SK-N-SH (cell line): ENCODE measurements around the gene HIGD1B. TPM values are rescaled to one million over a fixed set of nuclear protein-coding genes. Genes with fewer than 3 reads are reported as not detected.
"Not testable (repeated sequence)": the region's sequence is repeated elsewhere in the genome, so short reads cannot be mapped to it uniquely, and the experiment has no call there.

Source experiments
- CTCF ChIA-PET: fragments of 300-600, 350-600 bp; formaldehyde crosslinking; extraction: SDS; loops from one replicate; lab custom pipeline; 2021; lab: Yijun Ruan, JAX
- POLR2A ChIA-PET: fragments of 350-600 bp; sonication (Branson Sonifier 250); formaldehyde crosslinking; extraction: SDS; loops from one replicate; lab custom pipeline; 2020; ENCODE audit warnings: antibody characterized with exemption, inconsistent platforms; lab: Yijun Ruan, JAX
- DNase-seq: peaks from one replicate; pipeline ENCODE4 v3.0.0; 2012
- H2AFZ ChIP-seq: fragments of 200-600 bp; sonication (generic); 2 replicates; pipeline ENCODE4 v1.8.1; 2016; ENCODE audit warnings: antibody characterized with exemption, mild to moderate bottlenecking, low read depth
- H3F3A ChIP-seq: fragments of 200-600 bp; sonication (generic); replicated peaks from 2 replicates; pipeline ENCODE3; 2016; ENCODE audit warnings: antibody characterized with exemption, mild to moderate bottlenecking; ENCODE audit not compliant: insufficient read depth
- H3K27ac ChIP-seq, 2 experiments: fragments of 200-500 bp in 1 of 2; fragments of 200-600 bp in 1 of 2; sonication (Bioruptor generic) in 1 of 2; sonication (generic), shearing (Covaris generic) in 1 of 2; 2 replicates each; pipeline versions ENCODE4 v1.5.1 to v1.6.1; 2014 to 2016; ENCODE audit warnings: low read depth in 2 of 2, inconsistent platforms in 1 of 2, low read length in 1 of 2, mild to moderate bottlenecking in 1 of 2, mixed read lengths in 1 of 2
- H3K27me3 ChIP-seq: fragments of 200-600 bp; sonication (generic), shearing (Covaris generic); 2 replicates; pipeline ENCODE4 v1.6.1; 2016; ENCODE audit warnings: mixed run types; ENCODE audit not compliant: insufficient read depth
- H3K36me3 ChIP-seq, 2 experiments: fragments of 200-500 bp in 1 of 2; fragments of 200-600 bp in 1 of 2; sonication (Bioruptor generic) in 1 of 2; sonication (generic) in 1 of 2; replicated peaks in 1 of 2; 2 replicates each; pipeline versions ENCODE3 to v1.5.1; 2014 to 2016; ENCODE audit warnings: low read length in 1 of 2, mild to moderate bottlenecking in 1 of 2; ENCODE audit not compliant: insufficient read depth in 2 of 2, control insufficient read depth in 1 of 2
- H3K4me1 ChIP-seq, 2 experiments: fragments of 200-500 bp in 1 of 2; fragments of 200-600 bp in 1 of 2; sonication (Bioruptor generic) in 1 of 2; sonication (generic), shearing (Covaris generic) in 1 of 2; 2 replicates each; pipeline versions ENCODE4 v1.5.1 to v1.6.1; 2014 to 2016; ENCODE audit warnings: low read depth in 1 of 2, low read length in 1 of 2, mixed run types in 1 of 2; ENCODE audit not compliant: insufficient read depth in 2 of 2, control insufficient read depth in 1 of 2
- H3K4me2 ChIP-seq: fragments of 200-600 bp; sonication (generic), shearing (Covaris generic); 2 replicates; pipeline ENCODE4 v1.6.1; 2017; ENCODE audit warnings: mixed run types
- H3K4me3 ChIP-seq, 2 experiments: fragments of 200-500 bp in 1 of 2; fragments of 200-600 bp in 1 of 2; sonication (Bioruptor generic) in 1 of 2; sonication (generic), shearing (Covaris generic) in 1 of 2; 2 replicates each; pipeline versions ENCODE4 v1.5.1 to v1.8.1; 2014 to 2016; ENCODE audit warnings: low read depth in 2 of 2, inconsistent platforms in 1 of 2, low read length in 1 of 2, mild to moderate bottlenecking in 1 of 2, mixed read lengths in 1 of 2, moderate library complexity in 1 of 2
- H3K79me2 ChIP-seq: fragments of 200-600 bp; sonication (generic); 2 replicates; pipeline ENCODE4 v1.8.1; 2017; ENCODE audit warnings: mild to moderate bottlenecking; ENCODE audit not compliant: insufficient read depth
- H3K9ac ChIP-seq: fragments of 200-600 bp; sonication (generic); 2 replicates; pipeline ENCODE4 v1.6.1; 2017; ENCODE audit warnings: mixed run types
- H3K9me2 ChIP-seq: fragments of 200-600 bp; sonication (generic); 2 replicates; pipeline ENCODE4 v1.6.1; 2017; ENCODE audit warnings: mixed run types
- H3K9me3 ChIP-seq: fragments of 200-600 bp; sonication (generic); 2 replicates; pipeline ENCODE4 v1.6.1; 2017; ENCODE audit warnings: mixed run types, mild to moderate bottlenecking, moderate library complexity
- H4K20me1 ChIP-seq: fragments of 200-600 bp; sonication (generic); 2 replicates; pipeline ENCODE4 v1.6.1; 2017; ENCODE audit warnings: mild to moderate bottlenecking, mixed run types; ENCODE audit not compliant: insufficient read depth
- FOSL2 ChIP-seq: IDR thresholded peaks from 2 replicates; pipeline ENCODE4 v1.4.0; 2012; ENCODE audit warnings: low read depth, mild to moderate bottlenecking, moderate library complexity, borderline replicate concordance
- FOXJ3 ChIP-seq: sonication (generic); formaldehyde crosslinking; IDR thresholded peaks from 2 replicates; pipeline ENCODE4 v1.5.1; 2020; ENCODE audit warnings: mild to moderate bottlenecking, missing genetic modification reagents
- GABPA ChIP-seq: IDR thresholded peaks from 2 replicates; pipeline ENCODE4 v1.4.0; 2012; ENCODE audit warnings: low read depth, mild to moderate bottlenecking
- NRF1 ChIP-seq: IDR thresholded peaks from 2 replicates; pipeline ENCODE4 v1.6.1; 2012; ENCODE audit warnings: low read depth, mild to moderate bottlenecking, low read length
- RAD21 ChIP-seq: IDR thresholded peaks from 2 replicates; pipeline ENCODE4 v1.6.1; 2012; ENCODE audit warnings: mild to moderate bottlenecking, low read length
- REST ChIP-seq: IDR thresholded peaks from 2 replicates; pipeline ENCODE4 v1.6.1; 2012; ENCODE audit warnings: mild to moderate bottlenecking, low read depth, low read length, moderate library complexity
- RXRA ChIP-seq: IDR thresholded peaks from 2 replicates; pipeline ENCODE4 v1.4.0; 2012; ENCODE audit warnings: low read depth, mild to moderate bottlenecking, borderline replicate concordance
- ZBTB33 ChIP-seq: IDR thresholded peaks from 2 replicates; pipeline ENCODE4 v1.4.0; 2012; ENCODE audit warnings: low read depth, borderline replicate concordance
- WGBS: methylation state at CpG from one replicate; pipeline ENCODE4 v1.1.6; 2017; ENCODE audit warnings: low lambda C conversion rate; 5-methylcytosine and 5-hydroxymethylcytosine counted together
- polyA plus RNA-seq, 3 experiments: library from polyadenylated mRNA; depleted of rRNA; stranded (reverse); fragments of >200 nt; gene quantifications; 2 replicates each; pipeline ENCODE4 v1.2.3, GENCODE V29; 2012
- TF ChIP-seq, protein P1 (sequence below): fragments of 200-600 bp; sonication (generic); IDR thresholded peaks from 2 replicates; pipeline ENCODE4 v1.6.1; 2017; ENCODE audit warnings: antibody characterized with exemption, mild to moderate bottlenecking, moderate library complexity
- TF ChIP-seq, protein P2 (sequence below): IDR thresholded peaks from 2 replicates; pipeline ENCODE4; 2012

Gene HIGD1B
- polyA plus RNA-seq, 1 of the 3 experiments (the other 2 are of a cell fraction), result not detected

- no peaks in the 10 kb centered on the region for H3K9me3 ChIP-seq
- WGBS, result 89% methylated on average over 4 of the region's 4 CpGs
- no peaks in the 10 kb centered on the region for H3K36me3 ChIP-seq
- CTCF ChIA-PET, result interaction anchor here (1.0 kb wide), 1 partner anchor 9 kb away, joined by 3 read pairs; no protein-coding TSS in a partner anchor
- no peak for DNase-seq
- peaks cover 0 to 17% of the 10 kb centered on the region in 2 experiments; a peak in 3 of 4 replicates for H3K4me1 ChIP-seq
- H3K79me2 ChIP-seq, result peaks cover 100% of the 10 kb centered on the region
- POLR2A ChIA-PET, result no interaction called here
- peaks cover 29% of the 10 kb centered on the region for H4K20me1 ChIP-seq
- peaks cover 32% of the 10 kb centered on the region for H3F3A ChIP-seq
- H3K27me3 ChIP-seq, result no peaks in the 10 kb centered on the region
- TF ChIP-seq RXRA, result no peak
- TF ChIP-seq GABPA, result no peak
- no peak for TF ChIP-seq FOSL2
- TF ChIP-seq, protein P1, sequence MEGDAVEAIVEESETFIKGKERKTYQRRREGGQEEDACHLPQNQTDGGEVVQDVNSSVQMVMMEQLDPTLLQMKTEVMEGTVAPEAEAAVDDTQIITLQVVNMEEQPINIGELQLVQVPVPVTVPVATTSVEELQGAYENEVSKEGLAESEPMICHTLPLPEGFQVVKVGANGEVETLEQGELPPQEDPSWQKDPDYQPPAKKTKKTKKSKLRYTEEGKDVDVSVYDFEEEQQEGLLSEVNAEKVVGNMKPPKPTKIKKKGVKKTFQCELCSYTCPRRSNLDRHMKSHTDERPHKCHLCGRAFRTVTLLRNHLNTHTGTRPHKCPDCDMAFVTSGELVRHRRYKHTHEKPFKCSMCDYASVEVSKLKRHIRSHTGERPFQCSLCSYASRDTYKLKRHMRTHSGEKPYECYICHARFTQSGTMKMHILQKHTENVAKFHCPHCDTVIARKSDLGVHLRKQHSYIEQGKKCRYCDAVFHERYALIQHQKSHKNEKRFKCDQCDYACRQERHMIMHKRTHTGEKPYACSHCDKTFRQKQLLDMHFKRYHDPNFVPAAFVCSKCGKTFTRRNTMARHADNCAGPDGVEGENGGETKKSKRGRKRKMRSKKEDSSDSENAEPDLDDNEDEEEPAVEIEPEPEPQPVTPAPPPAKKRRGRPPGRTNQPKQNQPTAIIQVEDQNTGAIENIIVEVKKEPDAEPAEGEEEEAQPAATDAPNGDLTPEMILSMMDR, result no peak
- no peaks in the 10 kb centered on the region for H3K9me2 ChIP-seq
- H3K4me2 ChIP-seq, result no peak overlapping the region
- H3K4me3 ChIP-seq, result no peak overlapping the region
- no peak overlapping the region for H3K9ac ChIP-seq
- H3K27ac ChIP-seq, result peak overlapping the region in 1 of 2 experiments; percentile 69; a peak in 1 of 4 replicates
- H2AFZ ChIP-seq, result no peak overlapping the region
These were observed 35.4 kb upstream of the HIGD1B start for GRCh38 chr17:44812263-44812662.

- POLR2A ChIA-PET, H3K9ac ChIP-seq, H4K20me1 ChIP-seq, H3K4me3 ChIP-seq, DNase-seq, H3K27me3 ChIP-seq, H3K9me3 ChIP-seq, H3K9me2 ChIP-seq, H3K4me2 ChIP-seq, H2AFZ ChIP-seq: not testable (repeated sequence)
- Histone ChIP-seq H3K4me1 (peaks cover 3 to 25% of the 10 kb centered on the region in 2 experiments; a peak in 3 of 4 replicates), H3F3A (peaks cover 64% of the 10 kb centered on the region), H3K27ac (peak overlapping the region in 1 of 2 experiments; percentile 47; a peak in 2 of 4 replicates), H3K36me3 (peaks cover 0 to 12% of the 10 kb centered on the region in 2 experiments), H3K79me2 (peaks cover 94% of the 10 kb centered on the region)
- WGBS, result 96% methylated on average over 6 of the region's 6 CpGs
- CTCF ChIA-PET, result interaction anchor here (1.1 to 1.8 kb wide), 4 partner anchors 24 to 39 kb away, joined by 3 to 12 read pairs (median 3); no protein-coding TSS in a partner anchor
These were observed 29.2 kb upstream of the HIGD1B start for GRCh38 chr17:44818508-44818907.

GRCh38 chr17:44820631-44821212, 27.0 kb upstream of the HIGD1B start:
- H3K9ac ChIP-seq, result peak overlapping the region; percentile 57; the same call in 1 of the 2 replicates
- H3K9me3 ChIP-seq, result no peaks in the 10 kb centered on the region
- H3K27ac ChIP-seq, result peak overlapping the region; percentile 56 to 92
- CTCF ChIA-PET, result interaction anchor here (1.2 kb wide), 1 partner anchor 42 kb away, joined by 7 read pairs; no protein-coding TSS in a partner anchor
- peaks cover 94% of the 10 kb centered on the region for H3K79me2 ChIP-seq
- H3K4me3 ChIP-seq, result peak overlapping the region; percentile 11 to 35; a peak in 2 of 4 replicates
- H3F3A ChIP-seq, result peaks cover 51% of the 10 kb centered on the region
- H3K4me1 ChIP-seq, result peaks cover 3 to 19% of the 10 kb centered on the region in 2 experiments; a peak in 3 of 4 replicates
- no peaks in the 10 kb centered on the region for H3K9me2 ChIP-seq
- WGBS, result 6% methylated on average over 7 of the region's 7 CpGs
- no peaks in the 10 kb centered on the region for H3K27me3 ChIP-seq
- POLR2A ChIA-PET, result no interaction called here
- no peak for DNase-seq
- H2AFZ ChIP-seq, result no peak overlapping the region
- H4K20me1 ChIP-seq, result no peaks in the 10 kb centered on the region
- peak overlapping the region; percentile 69 for H3K4me2 ChIP-seq
- H3K36me3 ChIP-seq, result peaks cover 0 to 18% of the 10 kb centered on the region in 2 experiments
- TF ChIP-seq RAD21 (no peak), REST (no peak), ZBTB33 (no peak), FOXJ3 (CRISPR knock-in tag) (no peak), NRF1 (no peak), FOSL2 (peak; percentile 99)
- TF ChIP-seq, protein P2, sequence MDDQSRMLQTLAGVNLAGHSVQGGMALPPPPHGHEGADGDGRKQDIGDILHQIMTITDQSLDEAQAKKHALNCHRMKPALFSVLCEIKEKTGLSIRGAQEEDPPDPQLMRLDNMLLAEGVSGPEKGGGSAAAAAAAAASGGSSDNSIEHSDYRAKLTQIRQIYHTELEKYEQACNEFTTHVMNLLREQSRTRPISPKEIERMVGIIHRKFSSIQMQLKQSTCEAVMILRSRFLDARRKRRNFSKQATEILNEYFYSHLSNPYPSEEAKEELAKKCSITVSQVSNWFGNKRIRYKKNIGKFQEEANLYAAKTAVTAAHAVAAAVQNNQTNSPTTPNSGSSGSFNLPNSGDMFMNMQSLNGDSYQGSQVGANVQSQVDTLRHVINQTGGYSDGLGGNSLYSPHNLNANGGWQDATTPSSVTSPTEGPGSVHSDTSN, result peak; percentile 64
